T1000 (cell line): ENCODE results near the gene PDXDC1.
"Not testable (repeated sequence)": the region's sequence is repeated elsewhere in the genome, so short reads cannot be mapped to it uniquely, and the experiment has no call there.

Source experiments
- DNase-seq: peaks from one replicate; lab custom pipeline; 2025; ENCODE audit warnings: mixed read lengths; lab: John Stamatoyannopoulos, UW

The PDXDC1 gene

DNA sequence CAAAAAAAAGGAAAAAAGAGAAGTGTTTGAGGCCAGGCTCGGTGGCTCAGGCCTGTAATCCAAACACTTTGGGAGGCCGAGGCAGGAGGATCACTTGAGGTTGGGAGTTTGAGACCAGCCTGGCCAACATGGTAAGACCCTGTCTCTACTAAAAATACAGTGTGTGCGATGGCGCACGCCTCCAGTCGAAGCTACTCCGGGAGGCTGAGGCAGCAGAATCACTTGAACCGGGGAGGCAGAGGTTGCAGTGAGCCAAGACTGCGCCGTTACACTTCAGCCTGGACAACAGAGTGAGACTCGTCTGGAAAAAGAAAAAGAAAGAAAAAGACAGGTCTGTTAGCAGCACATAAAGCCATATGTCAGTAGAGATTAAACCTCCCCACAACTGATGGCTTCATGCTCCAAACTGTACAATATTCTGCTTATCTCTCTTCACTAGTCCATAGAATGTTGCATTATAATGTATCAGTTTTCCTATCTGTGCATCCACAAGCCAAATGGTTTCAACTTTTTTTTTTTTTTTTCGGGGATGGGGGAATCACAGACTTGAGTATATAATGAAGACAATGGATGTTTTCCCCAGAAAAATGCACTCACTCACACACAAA, 3.1 kb upstream of the PDXDC1 start:
- not testable (repeated sequence) for DNase-seq

DNA sequence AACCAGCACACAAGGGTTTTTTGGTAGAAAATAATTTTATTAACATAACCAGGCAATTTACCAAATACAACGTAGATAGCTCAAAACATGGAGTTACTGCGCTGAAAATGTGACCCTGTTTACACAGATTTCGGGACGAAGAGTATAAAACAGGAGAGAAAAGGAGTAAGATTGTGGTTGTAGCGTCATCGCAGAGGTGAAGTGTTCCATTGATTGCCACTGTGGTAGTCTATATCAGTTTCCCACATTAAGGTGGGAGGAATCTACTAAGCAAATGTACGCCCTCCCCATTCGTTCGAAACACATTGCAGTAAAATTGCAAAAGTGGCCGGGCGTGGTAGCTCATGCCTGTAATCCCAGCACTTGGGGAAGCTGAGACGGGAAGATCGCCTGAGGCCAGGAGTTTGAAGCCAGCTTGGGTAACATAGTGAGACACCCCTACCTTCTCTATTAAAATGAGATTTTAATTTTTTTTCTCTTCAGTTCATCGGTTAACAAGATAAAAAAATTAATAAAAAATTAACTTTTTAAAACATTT, 972 bp upstream of the PDXDC1 start:
- DNase-seq = not testable (repeated sequence)

DNA sequence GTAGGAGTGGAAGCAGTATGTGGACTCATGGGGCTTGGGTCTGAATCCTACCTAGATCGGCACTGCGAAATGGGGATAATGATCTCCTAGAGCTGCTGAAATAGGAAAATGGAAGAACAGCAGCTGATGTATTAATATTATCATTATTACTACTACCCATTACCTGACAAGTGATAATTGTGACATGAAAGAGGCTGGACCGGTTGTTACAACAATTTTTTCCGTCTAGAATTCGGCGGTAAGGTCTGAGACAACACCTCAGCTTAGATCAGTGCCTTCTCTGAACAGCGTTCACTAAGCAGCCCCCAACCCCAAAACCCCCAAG, 533 bp upstream of the PDXDC1 start:
- not testable (repeated sequence) for DNase-seq

DNA sequence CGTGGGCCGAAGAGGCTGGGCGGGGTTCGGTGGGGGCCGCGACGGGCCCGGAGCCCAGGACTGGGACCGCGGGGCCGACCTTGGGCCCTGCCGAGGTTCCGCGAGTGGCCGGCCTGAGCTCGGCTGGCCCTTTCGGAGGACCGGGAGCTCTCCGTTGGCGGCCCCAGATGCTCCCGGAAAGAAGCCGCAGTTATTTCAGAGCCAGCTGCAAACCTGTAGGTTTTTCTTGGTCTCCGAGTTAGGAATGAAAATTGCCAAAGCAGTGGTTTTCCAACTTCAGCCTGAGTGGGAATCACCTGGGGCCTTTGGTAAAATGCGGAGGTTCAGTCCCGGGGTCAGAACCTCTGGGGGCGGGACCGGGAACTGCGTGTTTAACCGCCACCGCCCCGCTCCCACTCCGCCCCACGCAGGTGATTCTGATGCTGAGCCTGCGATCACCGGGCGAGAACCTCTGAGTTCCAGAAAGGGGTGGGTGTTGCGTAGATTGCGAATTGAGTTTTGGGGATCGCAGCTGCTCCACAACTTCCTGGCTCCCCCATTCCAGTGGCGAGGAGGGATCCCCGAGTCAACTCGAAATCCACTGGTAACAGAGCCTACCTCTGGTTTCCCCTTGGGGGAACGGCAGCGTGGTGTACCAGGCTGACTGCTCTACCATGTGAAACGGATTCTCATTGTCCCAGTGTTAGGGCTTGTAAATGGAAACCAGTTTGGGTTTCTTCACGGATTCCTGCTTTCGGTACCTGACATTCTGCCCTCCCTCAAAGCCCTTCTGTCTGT, 780 bp downstream of the PDXDC1 start:
- not testable (repeated sequence) for DNase-seq

DNA sequence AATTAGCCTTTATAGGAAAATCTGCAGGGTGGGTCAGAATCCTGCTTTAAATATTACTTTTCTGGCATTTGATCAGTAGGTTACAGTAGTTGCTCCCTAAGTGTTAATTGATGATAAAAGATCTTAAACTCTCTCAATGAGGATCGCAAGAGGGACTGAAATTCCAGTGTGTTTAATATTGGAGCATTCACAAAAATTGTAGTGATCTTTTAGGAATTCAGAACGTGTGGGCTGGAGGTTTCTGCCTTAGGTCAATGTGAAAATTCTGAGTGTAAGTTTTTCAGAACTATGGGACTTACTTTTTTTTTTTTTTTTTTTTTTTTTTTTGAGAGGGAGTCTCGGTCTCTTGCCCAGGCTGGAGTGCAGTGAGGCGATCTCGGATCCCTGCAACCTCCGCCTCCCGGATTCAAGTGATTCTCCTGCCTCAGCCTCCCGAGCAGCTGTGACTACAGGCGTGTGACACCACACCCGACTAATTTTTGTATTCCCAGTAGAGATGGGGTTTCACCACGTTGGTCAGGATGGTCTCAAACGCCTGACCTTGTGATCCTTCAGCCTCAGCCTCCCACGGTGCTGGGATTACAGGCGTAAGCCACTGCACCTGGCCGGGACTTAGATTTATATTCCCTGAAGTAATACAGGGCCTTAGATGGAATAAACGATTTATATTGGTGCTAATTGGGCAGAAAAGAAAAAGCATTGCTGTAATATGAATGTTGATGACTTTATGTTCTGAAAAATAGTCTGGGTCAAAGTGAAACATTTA, 2.3 kb downstream of the PDXDC1 start:
- DNase-seq = not testable (repeated sequence)

DNA sequence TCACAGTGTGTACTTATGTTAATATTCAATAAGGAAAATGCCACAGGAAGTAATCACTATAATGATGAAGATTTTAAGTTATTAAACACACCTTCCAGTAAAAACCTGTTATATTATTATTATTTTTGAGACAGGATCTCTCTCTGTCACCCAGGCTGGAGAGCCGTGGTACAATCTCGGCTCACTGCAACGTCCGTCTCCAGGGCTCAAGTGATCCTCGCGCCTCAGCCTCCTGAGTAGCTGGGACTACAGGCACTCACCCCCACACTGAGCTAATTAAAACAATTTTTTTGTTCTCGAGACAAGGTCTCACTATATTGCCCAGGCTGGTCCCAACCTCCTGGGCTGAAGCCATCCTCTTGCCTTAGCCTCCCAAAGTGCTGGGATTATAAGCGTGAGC, 3.5 kb downstream of the PDXDC1 start:
- not testable (repeated sequence) for DNase-seq

DNA sequence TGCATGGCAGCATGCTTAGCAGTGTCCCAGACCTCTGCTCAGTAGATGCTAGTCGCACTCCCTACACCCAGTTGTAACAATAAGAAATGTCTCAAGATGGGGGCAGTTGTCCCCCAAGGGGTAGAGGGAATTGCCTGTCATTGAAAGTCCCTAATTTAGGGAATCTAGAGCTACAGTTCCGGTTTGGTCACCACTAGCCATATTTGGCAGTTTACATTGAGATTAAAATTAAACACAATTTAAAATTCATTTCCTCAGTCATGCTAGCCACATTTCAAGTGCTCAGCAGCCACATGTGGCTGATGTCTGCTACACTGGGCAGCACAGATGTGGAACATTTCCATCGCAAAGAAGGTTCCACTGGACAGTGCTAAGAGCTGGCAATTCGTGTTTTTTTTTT, 4.1 kb downstream of the PDXDC1 start:
- not testable (repeated sequence) for DNase-seq

DNA sequence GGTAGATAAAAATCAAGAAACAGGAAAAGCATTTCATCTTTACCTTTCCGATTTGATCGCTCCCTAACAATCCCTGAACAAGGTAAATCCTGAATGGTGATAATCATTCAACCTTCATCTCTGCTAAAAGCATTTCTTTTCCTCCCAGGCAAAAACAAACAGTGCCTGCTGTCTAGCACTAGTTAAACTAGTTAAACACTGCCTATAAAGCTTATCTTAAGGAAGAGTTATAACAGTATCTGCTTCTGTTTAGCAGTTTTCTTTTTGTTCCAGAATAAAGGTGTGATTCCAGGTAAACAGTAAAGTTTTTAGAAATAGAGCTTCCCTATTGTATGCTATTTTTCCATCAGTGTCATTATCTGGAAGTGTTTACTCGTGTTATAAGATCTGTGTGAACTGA, 6.4 kb downstream of the PDXDC1 start:
- not testable (repeated sequence) for DNase-seq

DNA sequence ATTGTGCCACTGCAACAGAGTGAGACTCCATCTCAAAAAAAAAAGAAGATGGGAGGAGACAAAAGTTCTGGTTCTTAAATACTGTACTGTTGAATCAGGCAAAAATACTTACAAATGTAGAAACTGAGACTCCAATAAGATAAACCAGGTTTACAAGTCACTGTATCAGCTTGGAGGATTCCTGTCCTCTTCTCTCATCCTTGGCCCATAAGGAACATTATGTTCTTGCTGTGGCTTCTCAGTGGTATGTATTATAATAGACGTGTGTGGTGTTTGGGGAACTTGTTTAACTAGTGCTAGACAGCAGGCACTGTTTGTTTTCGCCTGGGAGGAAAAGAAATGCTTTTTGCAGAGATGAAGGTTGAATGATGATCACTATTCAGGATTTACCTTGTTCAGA, 7.7 kb downstream of the PDXDC1 start:
- not testable (repeated sequence) for DNase-seq

DNA sequence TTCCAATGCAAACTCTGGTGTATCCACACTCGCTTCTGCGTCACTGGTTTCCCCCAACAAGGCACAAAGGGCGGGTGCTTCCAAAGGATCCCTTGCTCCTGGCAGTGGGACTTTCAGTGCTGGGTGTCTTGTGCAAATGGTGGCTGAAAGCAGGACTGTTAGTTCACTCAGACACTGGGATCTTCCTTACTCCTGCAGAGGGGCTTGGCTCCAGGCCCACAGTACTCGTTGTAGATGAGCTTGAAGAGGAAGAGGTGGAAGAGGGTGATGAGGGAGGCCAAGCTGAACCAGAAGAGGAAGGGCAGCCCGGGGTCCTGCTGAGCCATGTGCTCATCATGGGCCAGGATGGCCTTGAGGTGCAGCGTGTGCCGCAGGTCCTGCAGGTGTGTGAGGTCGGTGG, 13.3 kb downstream of the PDXDC1 start:
- DNase-seq = not testable (repeated sequence)

DNA sequence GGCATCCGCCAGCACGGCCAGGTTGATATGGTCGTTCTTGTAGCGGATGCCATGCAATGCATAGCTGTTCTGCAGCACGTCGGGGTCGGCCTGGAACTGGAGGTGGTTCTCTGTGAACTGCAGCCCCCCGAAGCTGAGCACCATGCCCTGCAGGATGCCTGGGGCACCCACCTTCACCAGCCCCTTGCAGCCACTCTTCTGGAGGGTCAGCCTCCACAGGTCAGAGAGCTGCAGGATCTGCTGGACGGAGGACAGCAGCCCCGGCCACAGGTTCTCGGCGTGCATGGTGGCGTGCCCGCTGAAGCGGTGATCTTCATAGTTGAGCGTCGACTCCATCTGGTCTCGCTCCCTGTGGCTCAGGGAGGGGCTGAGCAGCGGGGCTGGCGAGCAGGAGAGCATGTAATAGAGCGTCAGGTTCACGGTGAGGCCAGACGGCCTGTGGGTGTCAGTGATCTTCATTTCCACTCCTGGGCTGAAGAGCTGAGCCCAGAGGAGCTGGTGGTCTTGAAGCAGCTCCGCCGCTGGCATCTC, 13.9 kb downstream of the PDXDC1 start:
- DNase-seq = not testable (repeated sequence)

DNA sequence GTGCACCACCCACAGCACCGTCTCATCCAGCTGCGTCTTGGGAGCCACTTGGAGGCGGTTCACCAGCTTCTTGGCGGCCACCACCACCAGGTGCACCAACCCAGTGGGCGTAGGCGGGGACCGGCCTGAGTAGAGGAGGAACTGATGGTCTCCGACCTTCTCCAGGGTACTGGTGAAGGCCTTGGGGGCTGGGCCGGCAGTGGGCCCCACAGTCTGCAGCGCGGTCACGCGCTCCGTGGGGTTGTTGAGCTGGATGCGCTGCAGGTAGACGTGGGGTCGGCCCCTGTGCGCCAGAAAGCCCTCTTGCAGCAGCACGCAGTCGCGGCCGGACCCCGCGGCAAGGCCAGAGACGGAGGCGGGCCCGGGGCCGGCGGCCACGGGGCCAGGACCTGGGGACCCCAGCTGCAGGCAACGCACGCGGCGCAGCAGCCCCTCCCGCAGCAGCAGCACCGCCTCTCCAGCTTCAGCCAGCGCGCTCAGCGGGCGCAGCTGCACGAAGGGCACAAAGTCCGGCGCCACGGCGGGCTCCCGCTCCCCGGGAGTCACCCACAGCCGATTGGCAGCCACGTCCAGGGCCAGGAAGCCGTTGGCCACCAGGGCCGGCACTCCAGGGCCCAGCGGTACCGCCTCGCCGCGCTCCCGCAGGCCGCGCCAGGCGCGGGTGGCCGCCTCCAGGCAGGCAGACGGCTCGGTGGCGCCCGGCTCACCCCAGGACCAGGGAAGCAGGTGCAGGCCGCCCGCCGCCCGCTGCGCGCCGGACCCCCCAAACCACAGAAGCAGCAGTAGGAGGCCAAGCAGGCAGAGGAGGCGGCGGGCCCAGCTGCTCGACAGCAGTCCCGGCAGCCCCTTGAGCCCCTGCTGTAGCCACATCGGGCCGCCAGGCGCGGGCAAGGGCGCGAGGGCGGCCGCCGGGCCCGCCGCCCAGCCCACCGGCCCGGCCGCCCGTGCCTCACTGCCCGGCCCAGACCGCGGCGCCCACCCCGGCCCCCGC, 14.8 kb downstream of the PDXDC1 start:
- DNase-seq = not testable (repeated sequence)

DNA sequence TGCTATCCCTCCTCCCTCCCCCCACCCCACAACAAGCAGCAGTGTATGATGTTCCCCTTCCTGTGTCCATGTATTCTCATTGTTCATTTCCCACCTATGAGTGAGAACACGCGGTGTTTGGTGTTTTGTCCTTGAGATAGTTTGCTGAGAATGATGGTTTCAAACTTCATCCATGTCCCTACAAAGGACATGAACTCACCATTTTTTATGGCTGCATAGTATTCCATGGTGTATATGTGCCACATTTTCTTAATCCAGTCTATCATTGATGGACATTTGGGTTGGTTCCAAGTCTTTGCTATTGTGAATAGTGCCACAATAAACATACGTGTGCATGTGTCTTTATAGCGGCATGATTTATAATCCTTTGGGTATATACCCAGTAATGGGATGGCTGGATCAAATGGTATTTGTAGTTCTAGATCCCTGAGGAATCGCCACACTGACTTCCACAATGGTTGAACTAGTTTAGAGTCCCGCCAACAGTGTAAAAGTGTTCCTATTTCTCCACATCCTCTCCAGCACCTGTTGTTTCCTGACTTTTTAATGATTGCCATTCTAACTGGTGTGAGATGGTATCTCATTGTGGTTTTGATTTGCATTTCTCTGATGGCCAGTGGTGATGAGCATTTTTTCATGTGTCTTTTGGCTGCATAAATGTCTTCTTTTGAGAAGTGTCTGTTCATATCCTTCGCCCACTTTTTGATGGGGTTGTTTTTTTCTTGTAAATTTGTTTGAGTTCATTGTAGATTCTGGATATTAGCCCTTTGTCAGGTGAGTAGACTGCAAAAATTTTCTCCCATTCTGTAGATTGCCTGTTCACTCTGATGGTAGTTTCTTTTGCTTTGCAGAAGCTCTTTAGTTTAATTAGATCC, 18.7 kb downstream of the PDXDC1 start:
- DNase-seq = not testable (repeated sequence)

DNA sequence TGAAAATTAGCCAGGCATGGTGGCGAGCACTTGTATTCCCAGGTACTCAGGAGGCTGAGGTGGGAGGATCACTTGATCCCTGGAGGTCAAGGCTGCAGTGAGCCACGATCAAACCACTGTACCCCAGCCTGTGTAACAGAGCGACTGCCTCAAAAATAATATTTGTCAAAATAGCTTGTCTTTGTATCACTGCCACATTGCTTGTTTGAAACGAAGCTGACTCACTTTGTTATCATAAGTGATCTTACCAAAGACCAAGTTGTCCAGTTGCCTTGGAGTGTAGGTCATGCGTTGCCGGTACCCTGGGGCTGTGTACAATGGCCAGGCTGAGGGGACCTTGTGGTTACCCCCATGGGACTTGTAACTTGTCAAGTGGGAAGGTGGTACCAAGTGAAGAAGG, 21.9 kb downstream of the PDXDC1 start:
- not testable (repeated sequence) for DNase-seq

DNA sequence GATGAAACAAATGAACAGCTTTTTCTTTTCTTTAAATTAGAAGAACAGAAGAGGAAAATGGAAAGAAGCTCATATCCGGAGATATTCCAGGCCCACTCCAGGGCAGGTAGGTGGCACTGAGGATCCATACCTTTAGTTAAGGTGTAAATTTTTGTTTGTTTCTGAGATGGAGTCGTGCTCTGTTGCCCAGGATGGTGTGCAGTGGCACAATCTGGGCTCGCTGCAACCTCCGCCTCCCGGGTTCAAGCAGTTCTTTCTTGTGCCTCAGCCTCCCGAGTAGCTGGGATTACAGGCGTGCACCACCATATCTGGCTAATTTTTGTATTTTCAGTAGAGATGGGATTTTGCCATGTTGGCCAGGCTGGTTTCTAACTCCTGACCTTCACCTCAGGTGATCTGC, 23.5 kb downstream of the PDXDC1 start:
- not testable (repeated sequence) for DNase-seq

DNA sequence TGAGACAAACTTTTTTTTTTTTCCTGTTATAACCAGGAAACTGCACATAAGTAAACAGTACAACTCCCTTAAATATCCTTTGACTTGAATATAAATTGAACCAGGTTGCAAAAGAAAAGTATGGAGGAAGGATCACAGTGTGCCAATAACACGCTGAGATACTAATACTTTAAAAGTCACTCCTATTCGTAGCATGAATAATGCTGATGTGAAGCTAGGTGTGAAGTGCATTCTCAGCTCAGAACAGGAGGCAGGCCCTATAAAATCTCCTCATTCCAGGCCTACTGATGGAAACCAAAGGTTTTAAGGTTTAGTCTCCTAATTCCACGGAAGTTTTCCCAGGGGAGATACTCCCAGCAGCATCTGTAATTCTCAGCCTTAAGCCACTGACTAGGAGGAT, 25.0 kb downstream of the PDXDC1 start:
- DNase-seq = not testable (repeated sequence)

DNA sequence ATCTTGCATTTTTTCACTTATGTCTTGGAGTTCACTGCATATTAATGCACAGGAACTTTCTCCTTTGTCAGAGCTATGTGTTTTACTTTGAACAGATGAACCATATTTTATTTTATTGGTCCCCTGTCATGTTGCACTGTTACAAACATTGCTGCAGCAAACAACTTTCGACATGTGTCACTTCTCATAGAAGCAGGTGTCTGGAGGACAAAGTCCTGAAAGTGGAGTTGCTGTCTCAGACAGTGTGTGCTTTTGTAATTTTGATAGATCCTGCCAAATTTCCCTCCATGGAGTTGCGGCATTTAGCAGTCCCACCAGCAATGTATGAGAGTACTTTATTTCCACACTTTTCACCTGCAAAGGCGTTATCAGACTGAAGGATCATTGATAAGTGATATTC, 27.6 kb downstream of the PDXDC1 start:
- not testable (repeated sequence) for DNase-seq

DNA sequence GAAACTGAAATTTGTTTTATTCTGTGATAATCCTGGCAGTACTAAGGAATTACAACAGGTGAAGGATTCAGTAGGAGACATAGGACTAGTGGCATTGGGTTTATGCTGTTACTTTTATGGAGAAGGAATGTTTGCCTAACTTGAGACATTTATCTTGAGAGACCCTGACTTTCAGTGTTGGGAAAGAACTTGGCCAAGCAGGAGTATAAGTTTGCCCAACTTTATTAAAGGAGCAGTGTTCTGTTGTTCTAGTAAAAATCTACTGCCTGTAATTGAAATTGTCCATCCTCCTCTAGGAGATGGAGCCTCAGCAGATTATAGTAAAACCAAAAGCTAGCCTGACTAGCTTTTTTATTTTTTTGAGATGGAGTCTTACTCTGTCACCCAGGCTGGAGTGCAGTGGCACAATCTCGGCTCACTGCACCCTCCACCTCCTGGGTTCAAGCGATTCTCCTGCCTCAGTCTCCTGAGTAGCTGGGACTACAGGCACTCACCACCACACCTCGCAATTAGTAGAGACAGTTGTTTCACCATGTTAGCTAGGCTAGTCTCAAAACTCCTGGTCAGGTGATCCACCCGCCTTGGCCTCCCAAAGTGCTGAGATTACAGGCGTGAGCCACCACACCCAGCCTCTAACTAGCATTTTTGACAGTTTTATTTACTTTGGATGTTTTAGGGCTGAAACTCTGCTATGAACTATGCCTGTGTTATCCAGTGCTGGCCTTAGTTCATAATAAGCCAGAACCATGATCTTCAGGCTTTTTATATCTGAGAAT, 30.7 kb downstream of the PDXDC1 start:
- not testable (repeated sequence) for DNase-seq

DNA sequence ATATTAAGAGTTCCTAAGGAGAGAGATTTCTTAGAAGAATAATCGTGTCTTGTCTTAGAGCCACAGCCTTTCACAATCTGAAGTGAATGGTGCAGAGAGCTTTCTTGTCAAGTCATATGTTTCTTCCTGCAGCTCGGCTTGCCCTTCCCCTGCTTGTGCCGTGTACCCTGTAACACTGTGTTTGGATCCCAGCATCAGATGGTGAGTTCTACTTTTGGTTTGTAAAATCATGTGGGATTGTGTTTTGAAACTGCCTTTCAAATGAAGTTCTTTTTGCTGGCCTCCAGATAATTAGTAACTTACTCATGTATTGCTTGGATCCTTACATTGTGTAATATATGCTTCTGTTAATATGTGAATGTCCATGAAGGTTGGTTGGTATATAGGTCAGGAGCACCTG, 33.8 kb downstream of the PDXDC1 start:
- DNase-seq = not testable (repeated sequence)
